ENCODE measurements around the gene CUL1.

The CUL1 gene

DNA sequence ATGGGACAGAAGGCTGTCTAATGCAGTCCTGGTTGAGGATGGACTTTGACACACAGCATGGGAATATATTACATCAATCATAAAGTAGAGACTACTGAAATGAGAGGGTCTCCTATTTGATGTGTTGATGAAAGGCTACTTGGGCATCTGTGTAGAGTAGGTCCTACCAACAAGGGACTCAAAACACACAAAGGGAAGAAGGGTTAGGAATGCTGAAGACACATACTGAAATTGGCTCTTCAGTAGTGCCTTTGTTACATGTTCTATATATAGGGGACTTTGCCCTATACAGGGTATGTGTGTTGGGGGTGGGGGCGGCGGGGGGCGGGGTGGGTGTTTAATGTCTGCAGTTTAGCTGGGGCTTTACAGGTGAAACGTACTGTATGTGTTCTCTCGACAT is 7.7 kb downstream of the CUL1 start:
- TF ChIP-seq ZBTB7A (IDR thresholded peaks at IDR 0.05; ENCODE audit: low read depth), result no peak
- TF ChIP-seq FOXM1 (IDR thresholded peaks at IDR 0.05; ENCODE audit: borderline replicate concordance, low read depth), result no peak
- TF ChIP-seq, protein P1, sequence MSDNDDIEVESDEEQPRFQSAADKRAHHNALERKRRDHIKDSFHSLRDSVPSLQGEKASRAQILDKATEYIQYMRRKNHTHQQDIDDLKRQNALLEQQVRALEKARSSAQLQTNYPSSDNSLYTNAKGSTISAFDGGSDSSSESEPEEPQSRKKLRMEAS (IDR thresholded peaks at IDR 0.05), result no peak

DNA sequence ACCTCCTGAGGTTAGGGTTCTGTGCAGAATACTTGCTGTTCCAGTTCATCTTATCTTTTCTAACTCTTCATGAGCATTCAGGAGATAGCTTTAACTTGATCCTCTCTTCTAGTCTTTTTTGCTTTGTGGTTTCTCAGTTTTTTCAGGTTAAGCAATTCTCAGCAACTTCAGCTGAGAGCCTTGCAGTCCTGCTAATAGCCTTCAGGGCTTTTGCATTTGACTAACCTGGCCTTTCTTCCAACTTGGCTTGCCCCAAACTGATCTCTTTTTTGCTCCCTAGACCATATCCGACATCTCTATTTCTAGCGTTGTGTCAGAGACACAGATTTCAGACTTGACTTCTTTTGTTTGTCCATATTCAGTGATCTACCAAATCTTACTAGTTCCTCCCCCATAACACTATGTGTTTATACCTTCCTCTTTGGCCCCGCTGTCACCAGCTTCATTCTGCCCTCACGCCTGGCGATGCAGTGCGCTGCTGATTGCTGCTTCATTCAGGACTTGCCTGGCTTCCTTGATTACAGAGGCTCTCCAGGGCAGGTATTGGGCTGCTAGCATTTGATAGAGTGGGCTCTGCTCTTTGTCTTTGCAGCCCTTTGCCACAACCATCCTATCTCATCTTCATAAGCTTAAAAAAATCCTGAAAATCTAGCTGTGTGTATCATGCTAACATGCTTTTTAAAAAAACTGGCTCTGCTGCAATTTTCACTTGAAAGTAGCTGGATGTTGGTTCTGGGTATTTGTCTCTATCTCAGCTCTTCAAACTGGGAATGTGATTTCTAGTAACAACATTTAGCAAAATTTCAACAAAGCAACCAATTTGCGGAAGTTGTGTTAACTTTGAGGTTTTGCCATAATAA is 9.6 kb downstream of the CUL1 start:
- no peak for TF ChIP-seq CEBPB (IDR thresholded peaks at IDR 0.05)
- TF ChIP-seq, protein P2, sequence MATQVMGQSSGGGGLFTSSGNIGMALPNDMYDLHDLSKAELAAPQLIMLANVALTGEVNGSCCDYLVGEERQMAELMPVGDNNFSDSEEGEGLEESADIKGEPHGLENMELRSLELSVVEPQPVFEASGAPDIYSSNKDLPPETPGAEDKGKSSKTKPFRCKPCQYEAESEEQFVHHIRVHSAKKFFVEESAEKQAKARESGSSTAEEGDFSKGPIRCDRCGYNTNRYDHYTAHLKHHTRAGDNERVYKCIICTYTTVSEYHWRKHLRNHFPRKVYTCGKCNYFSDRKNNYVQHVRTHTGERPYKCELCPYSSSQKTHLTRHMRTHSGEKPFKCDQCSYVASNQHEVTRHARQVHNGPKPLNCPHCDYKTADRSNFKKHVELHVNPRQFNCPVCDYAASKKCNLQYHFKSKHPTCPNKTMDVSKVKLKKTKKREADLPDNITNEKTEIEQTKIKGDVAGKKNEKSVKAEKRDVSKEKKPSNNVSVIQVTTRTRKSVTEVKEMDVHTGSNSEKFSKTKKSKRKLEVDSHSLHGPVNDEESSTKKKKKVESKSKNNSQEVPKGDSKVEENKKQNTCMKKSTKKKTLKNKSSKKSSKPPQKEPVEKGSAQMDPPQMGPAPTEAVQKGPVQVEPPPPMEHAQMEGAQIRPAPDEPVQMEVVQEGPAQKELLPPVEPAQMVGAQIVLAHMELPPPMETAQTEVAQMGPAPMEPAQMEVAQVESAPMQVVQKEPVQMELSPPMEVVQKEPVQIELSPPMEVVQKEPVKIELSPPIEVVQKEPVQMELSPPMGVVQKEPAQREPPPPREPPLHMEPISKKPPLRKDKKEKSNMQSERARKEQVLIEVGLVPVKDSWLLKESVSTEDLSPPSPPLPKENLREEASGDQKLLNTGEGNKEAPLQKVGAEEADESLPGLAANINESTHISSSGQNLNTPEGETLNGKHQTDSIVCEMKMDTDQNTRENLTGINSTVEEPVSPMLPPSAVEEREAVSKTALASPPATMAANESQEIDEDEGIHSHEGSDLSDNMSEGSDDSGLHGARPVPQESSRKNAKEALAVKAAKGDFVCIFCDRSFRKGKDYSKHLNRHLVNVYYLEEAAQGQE (IDR thresholded peaks at IDR 0.05; ENCODE audit: low read depth), result no peak

DNA sequence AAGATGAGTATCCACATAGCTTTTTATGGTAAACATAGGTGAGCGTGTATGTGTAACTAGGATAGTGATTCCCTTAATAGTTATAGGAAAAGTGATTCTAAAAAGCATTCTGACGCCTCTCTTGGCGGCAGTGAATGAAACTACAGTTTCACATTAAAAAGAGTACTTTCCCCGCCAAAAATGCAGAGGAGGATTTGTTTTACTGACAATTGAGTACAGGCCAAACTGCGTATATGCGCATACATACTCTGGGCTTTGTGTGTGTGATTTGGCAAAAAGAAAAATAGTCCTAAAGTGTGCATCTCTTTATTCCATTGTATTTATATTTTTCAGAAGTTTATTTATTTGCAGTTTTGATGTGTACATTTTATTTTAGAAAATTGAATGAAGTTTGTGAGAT is 10.3 kb downstream of the CUL1 start:
- TF ChIP-seq YY1 (IDR thresholded peaks at IDR 0.05; ENCODE audit: low read depth), result no peak
- TF ChIP-seq CEBPB (IDR thresholded peaks at IDR 0.05), result no peak
- TF ChIP-seq TEAD4 (IDR thresholded peaks at IDR 0.05), result no peak
- TF ChIP-seq EP300 (IDR thresholded peaks at IDR 0.05; ENCODE audit: borderline replicate concordance), result no peak
- TF ChIP-seq, protein P1 (IDR thresholded peaks at IDR 0.05), result no peak
- TF ChIP-seq TAF1 (IDR thresholded peaks at IDR 0.05; ENCODE audit: low read depth), result no peak
- no peak for TF ChIP-seq ZBTB7A (IDR thresholded peaks at IDR 0.05; ENCODE audit: low read depth)
- TF ChIP-seq TCF12 (IDR thresholded peaks at IDR 0.05; ENCODE audit: low read depth), result no peak
- TF ChIP-seq EGR1 (IDR thresholded peaks at IDR 0.05), result no peak
- TF ChIP-seq, protein P3, sequence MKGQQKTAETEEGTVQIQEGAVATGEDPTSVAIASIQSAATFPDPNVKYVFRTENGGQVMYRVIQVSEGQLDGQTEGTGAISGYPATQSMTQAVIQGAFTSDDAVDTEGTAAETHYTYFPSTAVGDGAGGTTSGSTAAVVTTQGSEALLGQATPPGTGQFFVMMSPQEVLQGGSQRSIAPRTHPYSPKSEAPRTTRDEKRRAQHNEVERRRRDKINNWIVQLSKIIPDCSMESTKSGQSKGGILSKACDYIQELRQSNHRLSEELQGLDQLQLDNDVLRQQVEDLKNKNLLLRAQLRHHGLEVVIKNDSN (IDR thresholded peaks at IDR 0.05), result no peak
- no peak for TF ChIP-seq NFIC (IDR thresholded peaks at IDR 0.05)
- TF ChIP-seq FOXM1 (IDR thresholded peaks at IDR 0.05; ENCODE audit: borderline replicate concordance, low read depth), result no peak
- TF ChIP-seq, protein P2 (IDR thresholded peaks at IDR 0.05; ENCODE audit: low read depth), result no peak
- no peak for TF ChIP-seq CREB1 (IDR thresholded peaks at IDR 0.05; ENCODE audit: low read depth)
- TF ChIP-seq RAD21 (IDR thresholded peaks at IDR 0.05; ENCODE audit: low read depth), result no peak

DNA sequence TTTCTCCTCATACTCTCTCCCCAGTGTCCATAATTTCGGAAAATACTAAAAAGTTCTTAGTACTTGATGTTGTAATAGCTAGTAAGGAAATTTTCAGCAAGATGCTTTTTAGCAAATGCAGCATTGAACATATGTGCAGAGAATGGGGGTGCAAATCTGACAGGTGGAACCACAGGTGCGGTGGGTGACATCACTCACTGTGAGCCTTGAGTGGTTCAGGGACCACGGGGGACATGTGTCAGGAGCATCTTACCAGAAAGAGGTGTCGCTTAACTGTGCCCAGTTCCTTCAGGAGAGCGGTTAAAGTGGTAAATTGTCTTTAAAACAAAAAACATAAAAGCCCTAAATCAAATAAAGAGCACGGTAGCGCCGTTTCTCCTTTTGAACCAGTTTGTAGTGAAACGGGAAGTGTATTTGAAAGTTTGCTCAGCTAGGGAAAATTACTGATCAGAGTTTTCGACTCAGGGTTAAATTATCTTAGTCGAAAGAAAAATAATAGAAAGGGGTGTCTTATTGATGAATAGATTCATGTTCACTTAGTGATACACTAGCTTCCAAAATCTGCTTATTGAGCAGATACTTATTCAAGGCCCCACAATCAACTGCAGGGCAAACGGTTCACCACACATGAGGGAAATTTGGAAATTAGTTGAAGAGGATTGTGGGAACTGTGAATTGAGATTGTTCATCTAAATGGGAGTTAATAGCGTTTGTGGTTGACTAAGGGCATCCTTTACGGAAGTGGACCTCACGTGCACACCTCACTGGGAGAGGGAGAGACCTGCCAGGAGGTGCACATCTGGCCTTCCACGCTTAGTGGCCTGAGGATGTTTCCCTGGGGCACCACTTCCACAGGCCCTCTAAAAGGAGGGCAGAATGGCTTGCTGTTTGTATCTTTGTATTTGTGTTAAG is 12.7 kb downstream of the CUL1 start:
- TF ChIP-seq, protein P1 (IDR thresholded peaks at IDR 0.05), result no peak
- TF ChIP-seq NFIC (IDR thresholded peaks at IDR 0.05), result no peak
- TF ChIP-seq CEBPB (IDR thresholded peaks at IDR 0.05), result no peak
- TF ChIP-seq RAD21 (IDR thresholded peaks at IDR 0.05; ENCODE audit: low read depth), result no peak
- TF ChIP-seq EGR1 (IDR thresholded peaks at IDR 0.05), result no peak
- no peak for TF ChIP-seq FOXM1 (IDR thresholded peaks at IDR 0.05; ENCODE audit: borderline replicate concordance, low read depth)
- TF ChIP-seq YY1 (IDR thresholded peaks at IDR 0.05; ENCODE audit: low read depth), result no peak
- TF ChIP-seq, protein P2 (IDR thresholded peaks at IDR 0.05; ENCODE audit: low read depth), result no peak
- no peak for TF ChIP-seq TCF12 (IDR thresholded peaks at IDR 0.05; ENCODE audit: low read depth)
- no peak for TF ChIP-seq TAF1 (IDR thresholded peaks at IDR 0.05; ENCODE audit: low read depth)
- TF ChIP-seq, protein P3 (IDR thresholded peaks at IDR 0.05), result no peak
- no peak for TF ChIP-seq ZBTB7A (IDR thresholded peaks at IDR 0.05; ENCODE audit: low read depth)
- TF ChIP-seq CREB1 (IDR thresholded peaks at IDR 0.05; ENCODE audit: low read depth), result no peak
- no peak for TF ChIP-seq TEAD4 (IDR thresholded peaks at IDR 0.05)
- TF ChIP-seq EP300 (IDR thresholded peaks at IDR 0.05; ENCODE audit: borderline replicate concordance), result no peak
